Endothelial cell (in vitro differentiated cells): ENCODE results near the gene CCDC185. TPM values are rescaled to one million over a fixed set of nuclear protein-coding genes. Genes with fewer than 3 reads are reported as not detected.

ENCODE experiments used
- DNase-seq: peaks from one replicate; pipeline ENCODE4 v3.0.0; 2021; ENCODE audit warnings: low spot score
- H3K27ac Mint-ChIP-seq: one replicate; pipeline ENCODE4 v1.8.0; 2021; ENCODE audit warnings: mixed read lengths, inconsistent platforms; ENCODE audit not compliant: unreplicated experiment
- H3K27me3 Mint-ChIP-seq: one replicate; pipeline ENCODE4 v1.8.0; 2021; ENCODE audit warnings: mild to moderate bottlenecking, moderate library complexity, mixed read lengths, inconsistent platforms; ENCODE audit not compliant: unreplicated experiment
- H3K36me3 Mint-ChIP-seq: one replicate; pipeline ENCODE4 v1.8.0; 2021; ENCODE audit warnings: mild to moderate bottlenecking, low read depth, mixed read lengths, inconsistent platforms; ENCODE audit not compliant: unreplicated experiment
- H3K4me1 Mint-ChIP-seq: one replicate; pipeline ENCODE4 v1.8.0; 2021; ENCODE audit warnings: mild to moderate bottlenecking, mixed read lengths, inconsistent platforms; ENCODE audit not compliant: unreplicated experiment
- H3K4me3 Mint-ChIP-seq: one replicate; pipeline ENCODE4 v1.8.0; 2021; ENCODE audit warnings: mild to moderate bottlenecking, mixed read lengths, inconsistent platforms; ENCODE audit not compliant: unreplicated experiment
- H3K9me3 Mint-ChIP-seq: one replicate; pipeline ENCODE4 v1.8.0; 2021; ENCODE audit warnings: mixed read lengths, inconsistent platforms; ENCODE audit not compliant: unreplicated experiment
- total RNA-seq: library from RNA; stranded (reverse); fragmentation: NEBNext Ultra II Directional; extraction: Animal tissue kit (Norgen Biotek cat#: 25700); gene quantifications from one replicate; pipeline ENCODE4 v1.2.1, GENCODE V29; 2021; ENCODE audit not compliant: unreplicated experiment
- TF ChIP-seq, protein P1 (sequence below): fragments of 200-600 bp; sonication (generic); IDR thresholded peaks from one replicate; pipeline ENCODE4 v1.5.0; 2021; ENCODE audit warnings: antibody characterized with exemption; ENCODE audit not compliant: unreplicated experiment

Gene CCDC185
- total RNA-seq, 1 donor from 2014 or later = not detected

DNA sequence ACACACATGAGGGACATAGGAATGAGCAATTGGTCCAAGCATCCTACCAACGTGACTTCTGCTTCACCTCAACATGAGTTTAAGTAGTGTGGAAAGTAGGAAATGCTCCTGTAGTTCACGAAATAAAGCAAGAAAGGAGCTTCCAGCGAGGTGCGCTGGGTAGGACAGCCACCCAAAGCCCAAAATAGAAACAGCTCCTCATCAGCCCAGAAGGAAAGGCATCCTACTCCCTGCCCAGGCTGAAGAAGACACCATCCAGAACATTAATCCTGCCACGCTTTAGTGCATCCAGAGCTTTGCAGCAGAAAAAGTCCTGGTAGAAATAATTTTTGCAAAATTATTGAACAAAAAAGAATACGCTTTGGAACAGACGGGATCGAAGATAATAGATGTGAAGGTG, 25.9 kb downstream of the CCDC185 start:
- Mint-ChIP-seq H3K4me1 (peaks cover 20% of the 10 kb centered on the region), H3K36me3 (no peaks in the 10 kb centered on the region), H3K27ac (no peak overlapping the region), H3K4me3 (no peak overlapping the region), H3K27me3 (no peaks in the 10 kb centered on the region), H3K9me3 (no peaks in the 10 kb centered on the region)
- TF ChIP-seq, protein P1, sequence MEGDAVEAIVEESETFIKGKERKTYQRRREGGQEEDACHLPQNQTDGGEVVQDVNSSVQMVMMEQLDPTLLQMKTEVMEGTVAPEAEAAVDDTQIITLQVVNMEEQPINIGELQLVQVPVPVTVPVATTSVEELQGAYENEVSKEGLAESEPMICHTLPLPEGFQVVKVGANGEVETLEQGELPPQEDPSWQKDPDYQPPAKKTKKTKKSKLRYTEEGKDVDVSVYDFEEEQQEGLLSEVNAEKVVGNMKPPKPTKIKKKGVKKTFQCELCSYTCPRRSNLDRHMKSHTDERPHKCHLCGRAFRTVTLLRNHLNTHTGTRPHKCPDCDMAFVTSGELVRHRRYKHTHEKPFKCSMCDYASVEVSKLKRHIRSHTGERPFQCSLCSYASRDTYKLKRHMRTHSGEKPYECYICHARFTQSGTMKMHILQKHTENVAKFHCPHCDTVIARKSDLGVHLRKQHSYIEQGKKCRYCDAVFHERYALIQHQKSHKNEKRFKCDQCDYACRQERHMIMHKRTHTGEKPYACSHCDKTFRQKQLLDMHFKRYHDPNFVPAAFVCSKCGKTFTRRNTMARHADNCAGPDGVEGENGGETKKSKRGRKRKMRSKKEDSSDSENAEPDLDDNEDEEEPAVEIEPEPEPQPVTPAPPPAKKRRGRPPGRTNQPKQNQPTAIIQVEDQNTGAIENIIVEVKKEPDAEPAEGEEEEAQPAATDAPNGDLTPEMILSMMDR = no peak
- DNase-seq = no peak

DNA sequence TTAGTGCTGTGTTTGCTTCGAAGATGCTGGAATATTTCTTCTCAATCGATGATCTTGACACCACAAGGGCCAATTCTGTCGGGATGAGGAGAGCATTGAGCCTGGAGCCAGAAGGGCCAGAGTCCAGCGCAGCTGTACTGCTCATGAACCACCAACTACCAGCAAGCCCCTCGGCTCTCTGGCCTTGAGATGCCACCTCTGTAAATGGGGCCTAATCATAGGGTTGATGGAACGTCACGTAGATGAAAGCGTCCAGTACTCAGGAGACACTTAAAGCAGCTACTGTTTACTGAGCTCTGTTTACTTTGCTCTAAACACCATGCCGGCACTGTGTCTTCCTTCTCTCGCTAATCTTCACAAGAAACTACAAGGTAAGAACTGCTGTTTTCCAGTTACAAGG, 26.3 kb downstream of the CCDC185 start:
- H3K27me3 Mint-ChIP-seq = no peaks in the 10 kb centered on the region

DNA sequence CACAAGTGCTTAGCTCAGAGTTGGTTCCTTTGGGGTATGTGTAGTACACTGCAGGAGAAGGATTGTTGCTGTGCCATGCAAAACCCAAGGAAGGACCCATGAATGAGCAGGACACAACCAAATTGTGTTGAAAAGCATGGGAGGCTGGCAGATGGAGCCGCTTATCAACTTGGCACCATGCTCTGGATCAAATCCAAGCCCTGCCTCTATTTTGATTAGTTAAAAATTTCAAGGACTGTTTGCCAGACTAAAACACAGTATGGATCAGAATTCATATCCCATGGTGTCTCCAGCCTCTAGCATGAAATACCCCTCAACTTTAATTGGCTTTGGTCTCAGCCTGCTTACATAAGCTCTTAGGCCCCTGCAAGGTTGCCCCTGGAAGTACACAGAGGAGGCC, 27.8 kb downstream of the CCDC185 start:
- TF ChIP-seq, protein P1 = no peak
- no peak overlapping the region for H3K27ac Mint-ChIP-seq
- no peak overlapping the region for H3K4me3 Mint-ChIP-seq
- DNase-seq = no peak
- no peaks in the 10 kb centered on the region for H3K36me3 Mint-ChIP-seq
- no peaks in the 10 kb centered on the region for H3K27me3 Mint-ChIP-seq
- no peaks in the 10 kb centered on the region for H3K9me3 Mint-ChIP-seq
- peaks cover 20% of the 10 kb centered on the region for H3K4me1 Mint-ChIP-seq

More for the DNA sequence above, 26.3 kb downstream of the CCDC185 start:
- Mint-ChIP-seq H3K4me1 (peaks cover 20% of the 10 kb centered on the region), H3K9me3 (no peaks in the 10 kb centered on the region), H3K4me3 (no peak overlapping the region), H3K27ac (no peak overlapping the region), H3K36me3 (no peaks in the 10 kb centered on the region)
- TF ChIP-seq, protein P1 = no peak
- no peak for DNase-seq

- peaks cover 20% of the 10 kb centered on the region for H3K4me1 Mint-ChIP-seq
These were observed 28.5 kb downstream of the CCDC185 start for GRCh38 chr1:223421676-223422075.

DNA sequence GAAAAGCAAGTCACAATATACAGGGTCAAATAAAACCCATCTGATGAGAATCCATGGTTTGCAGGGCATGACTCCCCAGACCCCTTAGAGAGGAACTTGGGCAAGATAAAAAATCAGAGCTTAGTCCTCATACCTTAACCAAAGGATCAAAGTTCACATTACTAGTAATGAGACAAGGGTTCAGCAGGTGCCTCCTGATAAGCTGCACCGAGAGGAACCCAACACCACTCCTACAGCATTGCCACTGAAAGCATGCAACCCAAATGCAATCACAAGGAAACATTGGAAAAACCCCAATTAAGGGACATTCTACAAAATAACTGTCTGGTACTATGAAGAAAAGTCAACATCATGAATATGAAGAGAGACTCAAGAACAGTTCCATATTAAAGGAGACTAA, 29.7 kb downstream of the CCDC185 start:
- DNase-seq = no peak
- Mint-ChIP-seq H3K9me3 (no peaks in the 10 kb centered on the region), H3K27ac (no peak overlapping the region), H3K4me3 (no peak overlapping the region), H3K4me1 (peaks cover 25% of the 10 kb centered on the region), H3K27me3 (no peaks in the 10 kb centered on the region), H3K36me3 (no peaks in the 10 kb centered on the region)
- TF ChIP-seq, protein P1 = no peak

More at GRCh38 chr1:223421676-223422075, 28.5 kb downstream of the CCDC185 start:
- H3K27me3 Mint-ChIP-seq = no peaks in the 10 kb centered on the region
- TF ChIP-seq, protein P1 = no peak
- no peaks in the 10 kb centered on the region for H3K36me3 Mint-ChIP-seq
- DNase-seq = no peak
- H3K9me3 Mint-ChIP-seq = no peaks in the 10 kb centered on the region
- no peak overlapping the region for H3K4me3 Mint-ChIP-seq
- no peak overlapping the region for H3K27ac Mint-ChIP-seq
